NT2/D1 (cell line): ENCODE results near the gene TM9SF4.

Source experiments
- SUZ12 ChIP-seq: IDR thresholded peaks from 2 replicates; pipeline ENCODE4 v1.6.1; 2011; ENCODE audit not compliant: insufficient read length, insufficient read depth; ENCODE audit errors: extremely low read depth
- YY1 ChIP-seq: IDR thresholded peaks from 2 replicates; pipeline ENCODE4 v1.6.1; 2011; ENCODE audit not compliant: insufficient read length, insufficient read depth
- ZNF274 ChIP-seq: IDR thresholded peaks from 2 replicates; pipeline ENCODE4 v1.6.1; 2011; ENCODE audit warnings: mild to moderate bottlenecking, low read depth, low read length

DNA sequence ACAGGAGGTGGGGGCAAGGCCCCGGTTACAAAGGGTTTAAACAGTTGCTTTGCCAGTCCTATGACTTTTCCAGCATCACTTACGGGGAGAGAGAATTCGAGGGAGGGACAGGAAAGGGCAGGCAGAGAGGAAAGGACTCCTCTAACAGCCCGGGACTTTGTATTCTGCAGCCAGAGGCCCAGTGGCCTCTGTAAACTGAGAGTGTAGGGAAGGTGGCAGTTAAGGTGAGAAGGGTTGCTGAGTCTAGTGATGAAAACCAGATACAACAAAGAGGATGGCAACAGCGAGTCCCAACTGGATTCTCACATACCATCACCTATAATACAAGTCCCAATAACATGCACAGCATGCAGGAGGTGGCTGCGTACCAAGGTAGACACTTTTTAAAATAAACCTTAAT is 84.5 kb downstream of the TM9SF4 start:
- TF ChIP-seq YY1 (no peak), ZNF274 (no peak), SUZ12 (no peak)
